ENCODE data around the gene IGFALS. TPM values are rescaled to one million over a fixed set of nuclear protein-coding genes. Genes with fewer than 3 reads are reported as not detected.

Gene IGFALS
- total and polyA plus RNA-seq, 5 experiments from 2014 or later: 1.7 to 2.1 TPM; not detected in 3

GRCh38 chr16:1792836-1793577 is 498 bp downstream of the IGFALS start:
- Mint-ChIP-seq H3K4me3 (no peak overlapping the region), H3K27ac (no peak overlapping the region)

GRCh38 chr16:1791943-1792812 is 1.3 kb downstream of the IGFALS start:
- no peaks in the 10 kb centered on the region for H3K27me3 Mint-ChIP-seq
- H3K36me3 Mint-ChIP-seq: peaks cover 0 to 11% (median 6%) of the 10 kb centered on the region in 3 donors
- no peak overlapping the region for H3K4me3 Mint-ChIP-seq
- no peak for ATAC-seq
- peaks cover 0 to 4% (median 3%) of the 10 kb centered on the region in 4 donors for H3K4me1 Mint-ChIP-seq
- H3K9me3 Mint-ChIP-seq: peaks cover 0 to 2% (median 1%) of the 10 kb centered on the region in 9 donors
- POLR2A ChIA-PET: interaction anchor here (0.8 to 2.1 kb wide), 2 partner anchors 10 kb away, joined by 3 to 10 read pairs; partner anchors contain the start of genes NUBP2 and SPSB3
- DNase-seq: no peak
- H3K27ac Mint-ChIP-seq: no peak overlapping the region

More at GRCh38 chr16:1792836-1793577, 498 bp downstream of the IGFALS start:
- POLR2A ChIA-PET: interaction anchor here (0.5 to 2.1 kb wide), 3 partner anchors 11 to 1325 kb away, joined by 3 to 10 read pairs (median 4); partner anchors contain the start of genes NUBP2 and SPSB3
- H3K9me3 Mint-ChIP-seq: peaks cover 0 to 5% (median 3%) of the 10 kb centered on the region in 9 donors
- peak in 1 of 10 donors; percentile 58 for DNase-seq
- H3K4me1 Mint-ChIP-seq: peaks cover 0 to 4% (median 2%) of the 10 kb centered on the region in 4 donors
- ATAC-seq: no peak
- H3K27me3 Mint-ChIP-seq: no peaks in the 10 kb centered on the region
- H3K36me3 Mint-ChIP-seq: peaks cover 0 to 11% (median 6%) of the 10 kb centered on the region in 3 donors

GRCh38 chr16:1791256-1791942 is 2.1 kb downstream of the IGFALS start:
- H3K36me3 Mint-ChIP-seq: peaks cover 0 to 11% (median 6%) of the 10 kb centered on the region in 3 donors
- no peaks in the 10 kb centered on the region for H3K27me3 Mint-ChIP-seq
- H3K27ac Mint-ChIP-seq: no peak overlapping the region
- no peak overlapping the region for H3K4me3 Mint-ChIP-seq
- DNase-seq (peak in 1 of 10 donors; percentile 42), ATAC-seq (no peak)
- POLR2A ChIA-PET: interaction anchor here (0.8 kb wide), 1 partner anchor 9 kb away, joined by 3 read pairs; the partner anchor contains the start of genes NUBP2 and SPSB3
- H3K4me1 Mint-ChIP-seq: peaks cover 0 to 9% (median 3%) of the 10 kb centered on the region in 4 donors
- H3K9me3 Mint-ChIP-seq: no peaks in the 10 kb centered on the region

- peak in 1 of 10 donors; percentile 61 for DNase-seq
- Mint-ChIP-seq H3K4me1 (peaks cover 1 to 15% (median 3%) of the 10 kb centered on the region in 4 donors), H3K27ac (no peak overlapping the region), H3K9me3 (no peaks in the 10 kb centered on the region), H3K4me3 (no peak overlapping the region), H3K36me3 (peaks cover 0 to 11% (median 6%) of the 10 kb centered on the region in 3 donors), H3K27me3 (no peaks in the 10 kb centered on the region)
- ATAC-seq: no peak
- POLR2A ChIA-PET: no interaction called here
Measured at GRCh38 chr16:1790611-1791255, 2.8 kb downstream of the IGFALS start.

- POLR2A ChIA-PET: no interaction called here
- no peak for ATAC-seq
- Mint-ChIP-seq H3K4me3 (no peak overlapping the region), H3K27me3 (no peaks in the 10 kb centered on the region), H3K36me3 (peaks cover 0 to 16% (median 6%) of the 10 kb centered on the region in 3 donors), H3K9me3 (no peaks in the 10 kb centered on the region), H3K27ac (no peak overlapping the region), H3K4me1 (peaks cover 1 to 19% (median 6%) of the 10 kb centered on the region in 4 donors)
- DNase-seq: no peak
Measured at GRCh38 chr16:1790261-1790610, 3.3 kb downstream of the IGFALS start.

GRCh38 chr16:1789643-1790045 is 3.9 kb downstream of the IGFALS start:
- H3K27me3 Mint-ChIP-seq: no peaks in the 10 kb centered on the region

GRCh38 chr16:1788708-1789100 is 4.8 kb downstream of the IGFALS start:
- Mint-ChIP-seq H3K4me3 (no peak overlapping the region), H3K4me1 (peaks cover 3 to 32% (median 12%) of the 10 kb centered on the region in 4 donors), H3K36me3 (peaks cover 0 to 19% (median 6%) of the 10 kb centered on the region in 3 donors), H3K27ac (peak overlapping the region in 1 of 10 donors; percentile 57), H3K9me3 (no peaks in the 10 kb centered on the region), H3K27me3 (no peaks in the 10 kb centered on the region)
- no peak for ATAC-seq
- POLR2A ChIA-PET: no interaction called here
- DNase-seq: peak in 1 of 10 donors; percentile 46

More at GRCh38 chr16:1789643-1790045, 3.9 kb downstream of the IGFALS start:
- Mint-ChIP-seq H3K36me3 (peaks cover 0 to 19% (median 6%) of the 10 kb centered on the region in 3 donors), H3K27ac (no peak overlapping the region), H3K4me3 (no peak overlapping the region), H3K4me1 (peaks cover 3 to 23% (median 9%) of the 10 kb centered on the region in 4 donors), H3K9me3 (no peaks in the 10 kb centered on the region)
- ATAC-seq (no peak), DNase-seq (peak in 1 of 10 donors; percentile 42)
- POLR2A ChIA-PET: no interaction called here

- POLR2A ChIA-PET: interaction anchor here (0.6 kb wide), 1 partner anchor 1028 kb away, joined by 8 read pairs; the partner anchor contains the start of gene MSLN
- Mint-ChIP-seq H3K27ac (peak overlapping the region in 1 of 10 donors; percentile 57), H3K27me3 (no peaks in the 10 kb centered on the region), H3K9me3 (no peaks in the 10 kb centered on the region), H3K36me3 (peaks cover 0 to 20% (median 6%) of the 10 kb centered on the region in 3 donors), H3K4me1 (peaks cover 5 to 37% (median 14%) of the 10 kb centered on the region in 4 donors), H3K4me3 (no peak overlapping the region)
- peak in 1 of 10 donors; percentile 46 for DNase-seq
- no peak for ATAC-seq
Measured at GRCh38 chr16:1788095-1788707, 5.3 kb downstream of the IGFALS start.

GRCh38 chr16:1787322-1788094 is 6.0 kb downstream of the IGFALS start:
- POLR2A ChIA-PET: interaction anchor here (0.6 kb wide), 1 partner anchor 1027 kb away, joined by 8 read pairs; the partner anchor contains the start of gene MSLN
- no peak for ATAC-seq
- Mint-ChIP-seq H3K27ac (no peak overlapping the region), H3K4me3 (no peak overlapping the region), H3K27me3 (no peaks in the 10 kb centered on the region), H3K4me1 (peaks cover 6 to 39% (median 16%) of the 10 kb centered on the region in 4 donors), H3K36me3 (peaks cover 0 to 21% (median 6%) of the 10 kb centered on the region in 3 donors), H3K9me3 (no peaks in the 10 kb centered on the region)
- peak in 1 of 10 donors; percentile 57 for DNase-seq

GRCh38 chr16:1787056-1787321 is 6.5 kb downstream of the IGFALS start:
- POLR2A ChIA-PET: no interaction called here
- Mint-ChIP-seq H3K36me3 (peaks cover 0 to 21% (median 6%) of the 10 kb centered on the region in 3 donors), H3K27me3 (no peaks in the 10 kb centered on the region), H3K9me3 (no peaks in the 10 kb centered on the region), H3K27ac (no peak overlapping the region), H3K4me1 (peaks cover 6 to 41% (median 17%) of the 10 kb centered on the region in 4 donors), H3K4me3 (no peak overlapping the region)
- DNase-seq (peak in 1 of 10 donors; percentile 35), ATAC-seq (no peak)
